H54 (cell line): ENCODE results near the gene TADA3.

Source experiments
- DNase-seq: peaks from one replicate; pipeline ENCODE4 v3.0.0; 2011; ENCODE audit warnings: low spot score, mixed read lengths; ENCODE audit not compliant: insufficient read length
- FAIRE-seq: peaks from 3 replicates; lab custom pipeline; 2011; peaks lifted over from hg19 to GRCh38; lab: Jason Lieb, UNC
- POLR2A ChIP-seq: IDR thresholded peaks from 2 replicates; pipeline ENCODE4 v1.6.1; 2011; ENCODE audit warnings: low read depth, mild to moderate bottlenecking, low read length

The TADA3 gene, protein sequence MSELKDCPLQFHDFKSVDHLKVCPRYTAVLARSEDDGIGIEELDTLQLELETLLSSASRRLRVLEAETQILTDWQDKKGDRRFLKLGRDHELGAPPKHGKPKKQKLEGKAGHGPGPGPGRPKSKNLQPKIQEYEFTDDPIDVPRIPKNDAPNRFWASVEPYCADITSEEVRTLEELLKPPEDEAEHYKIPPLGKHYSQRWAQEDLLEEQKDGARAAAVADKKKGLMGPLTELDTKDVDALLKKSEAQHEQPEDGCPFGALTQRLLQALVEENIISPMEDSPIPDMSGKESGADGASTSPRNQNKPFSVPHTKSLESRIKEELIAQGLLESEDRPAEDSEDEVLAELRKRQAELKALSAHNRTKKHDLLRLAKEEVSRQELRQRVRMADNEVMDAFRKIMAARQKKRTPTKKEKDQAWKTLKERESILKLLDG

DNA sequence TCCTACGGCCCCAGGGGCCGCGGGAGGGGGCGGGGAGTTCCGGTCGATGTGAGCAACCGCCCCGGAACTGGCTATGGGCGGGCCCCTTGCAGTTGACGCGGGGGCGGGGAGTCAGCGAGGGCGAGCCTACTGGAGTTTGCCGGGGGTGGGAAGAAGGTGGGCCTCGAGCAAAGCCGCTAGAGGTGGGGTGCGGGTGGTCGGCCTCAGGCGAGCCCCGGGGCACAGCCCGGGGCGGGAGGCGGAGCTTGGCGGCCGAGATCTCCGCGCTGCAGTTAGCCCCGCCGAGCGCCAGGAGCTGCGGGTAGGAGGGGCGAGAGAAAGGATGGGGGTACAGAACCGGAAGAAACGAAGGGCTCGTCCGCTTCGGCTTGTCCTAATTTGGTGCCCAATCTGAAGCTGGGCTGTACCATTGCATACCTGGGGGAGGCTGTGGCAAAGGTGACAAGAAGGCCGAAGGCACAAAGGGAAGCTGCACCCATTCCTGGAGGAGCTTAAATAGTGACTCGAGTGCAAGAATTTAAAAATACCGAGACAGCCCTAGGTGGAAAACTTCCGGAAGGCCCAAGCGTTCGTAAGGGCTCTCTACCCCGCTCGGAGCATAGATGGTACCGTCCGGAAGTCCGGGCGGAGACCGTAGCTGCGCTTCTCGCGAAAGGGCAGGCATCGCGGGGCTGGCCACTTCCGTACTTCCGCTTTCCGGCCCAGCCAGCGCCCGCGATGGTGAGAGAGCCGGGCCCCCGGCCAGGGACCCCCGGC lies at the start of gene TADA3, which contains the start of gene ARPC4:
Gene TADA3 (minus strand): TSS at position 69 of the 756 bp plus-strand sequence. CDS start 1,007 bp downstream, outside the sequence.
Gene ARPC4 (plus strand): TSS at position 678 of the 756 bp plus-strand sequence. CDS start 40 bp downstream, at position 718.
- DNase-seq (peak; percentile 86), FAIRE-seq (peak; percentile 20)
- TF ChIP-seq POLR2A: peak; percentile 47; the same call in 1 of the 2 replicates

DNA sequence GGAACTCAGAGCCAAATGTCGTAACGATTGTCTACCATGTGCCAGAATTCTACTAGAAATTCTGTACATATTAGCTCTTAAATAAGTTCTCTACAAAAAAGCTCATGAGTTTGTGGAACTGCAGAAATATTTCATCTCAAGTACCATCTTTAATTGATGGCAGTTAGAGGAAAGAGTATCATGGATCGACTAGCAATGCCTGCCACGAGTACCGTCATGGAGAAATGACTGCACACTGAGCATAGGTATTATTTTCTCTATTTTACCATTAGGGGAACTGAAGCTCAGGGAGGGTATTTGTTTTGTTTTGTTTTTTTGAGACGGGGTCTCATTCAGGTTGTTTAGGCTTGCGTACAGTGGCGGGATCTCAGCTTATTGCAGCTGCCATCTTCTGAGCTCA lies 48.7 kb upstream of the TADA3 start:
- no peak for DNase-seq
- no peak for FAIRE-seq
- TF ChIP-seq POLR2A: no peak

DNA sequence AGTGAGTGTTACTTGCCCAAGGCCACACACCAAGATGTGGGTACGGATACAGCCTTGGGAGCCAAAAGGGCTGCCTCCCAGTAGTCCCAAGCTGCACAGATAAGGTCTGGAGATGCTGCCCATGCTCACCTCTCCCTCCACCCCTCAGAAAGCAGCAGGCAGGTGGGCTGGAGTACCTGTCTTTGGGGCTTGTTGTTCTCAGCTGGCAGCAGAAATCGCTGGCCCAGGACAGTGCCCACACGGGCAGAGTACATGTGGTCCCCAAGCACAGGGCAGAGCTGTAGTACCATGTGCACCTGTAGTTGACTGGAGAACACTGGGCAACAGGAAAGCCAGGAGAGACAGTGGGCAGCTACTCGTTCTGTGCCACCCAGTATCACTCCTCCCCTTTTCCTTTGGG lies 46.6 kb upstream of the TADA3 start:
- no peak for DNase-seq
- FAIRE-seq: no peak
- no peak for TF ChIP-seq POLR2A

DNA sequence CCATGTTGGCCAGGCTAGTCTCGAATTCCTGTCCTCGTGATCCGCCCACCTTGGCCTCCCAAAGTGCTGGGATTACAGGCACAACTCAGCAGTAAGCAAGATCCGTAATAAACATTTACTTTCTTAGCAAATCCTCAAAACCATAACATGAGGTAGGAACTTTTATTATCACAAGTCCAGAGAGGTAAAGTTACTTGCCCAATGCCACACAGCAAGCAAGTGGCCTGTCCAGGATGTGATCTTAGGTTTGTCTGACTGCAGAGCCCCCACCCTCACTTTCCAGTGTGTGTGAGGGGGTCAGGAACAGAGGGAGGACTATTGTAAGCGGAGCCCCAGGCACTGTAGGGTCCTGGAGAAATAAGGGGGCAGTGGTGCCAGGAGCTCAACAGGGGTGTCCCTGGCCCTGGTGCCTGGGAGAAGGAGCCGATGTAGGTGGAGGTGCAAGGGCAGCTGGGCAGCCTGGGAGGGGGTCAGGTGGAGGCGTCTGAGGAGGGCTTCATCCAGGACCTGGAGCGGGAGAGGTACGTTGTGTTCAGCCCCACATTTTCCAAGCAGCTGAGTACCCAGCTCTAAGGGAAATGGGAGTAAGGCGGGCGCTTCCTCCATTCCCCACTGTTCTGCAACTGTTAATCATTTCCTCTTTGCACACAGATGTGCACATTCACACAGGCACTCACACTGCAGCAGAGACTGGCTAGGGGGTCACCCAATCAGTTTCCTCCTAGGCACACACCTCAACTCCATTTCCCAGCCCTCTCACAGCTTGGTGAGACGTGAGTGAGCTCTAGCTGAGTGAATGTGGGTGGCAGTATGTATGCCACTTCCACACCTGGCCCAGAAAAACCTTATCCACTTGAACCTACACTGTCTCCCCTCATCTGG lies 45.7 kb upstream of the TADA3 start:
- FAIRE-seq: no peak
- DNase-seq: no peak
- TF ChIP-seq POLR2A: no peak

DNA sequence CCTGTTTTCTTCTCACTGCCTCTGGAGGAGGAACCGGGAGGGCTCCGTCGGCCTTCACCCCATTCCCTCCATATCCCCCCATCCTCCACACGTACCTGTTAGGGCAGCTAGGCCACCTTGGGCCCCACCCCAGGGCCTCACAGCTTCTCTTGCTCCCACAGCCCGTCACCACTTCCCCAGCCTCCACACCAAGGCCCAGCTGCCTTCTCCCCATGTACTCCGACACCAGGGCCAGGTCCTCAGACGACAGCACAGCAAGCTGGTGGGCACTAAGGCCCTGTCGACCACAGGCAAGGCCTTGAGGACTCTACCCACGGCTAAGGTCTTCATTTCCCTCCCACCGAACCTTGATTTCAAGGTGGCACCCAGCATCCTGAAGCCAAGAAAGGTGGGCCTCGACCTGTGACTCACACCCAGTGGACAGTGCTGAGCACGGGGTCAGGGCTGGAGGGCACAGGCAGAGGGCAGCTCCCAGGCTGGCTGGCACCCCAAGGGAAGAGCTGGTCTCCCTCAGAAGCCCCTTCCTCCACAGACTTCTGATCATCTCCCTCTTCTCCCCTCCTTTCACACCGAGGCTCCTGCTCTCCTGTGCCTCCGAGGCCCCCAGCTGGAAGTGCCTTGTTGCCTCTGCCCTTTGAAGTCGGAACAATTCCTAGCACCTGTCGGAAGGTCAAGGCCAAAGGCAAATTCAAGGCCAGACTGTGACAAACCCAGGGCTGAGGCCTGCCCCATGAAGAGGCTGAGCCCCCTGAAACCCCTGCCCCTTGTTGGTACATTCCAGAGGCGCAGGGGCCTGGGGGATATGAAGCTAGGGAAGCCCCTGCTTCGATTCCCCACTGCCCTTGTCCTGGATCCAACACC lies 42.5 kb upstream of the TADA3 start:
- DNase-seq (no peak), FAIRE-seq (no peak)
- TF ChIP-seq POLR2A: no peak

DNA sequence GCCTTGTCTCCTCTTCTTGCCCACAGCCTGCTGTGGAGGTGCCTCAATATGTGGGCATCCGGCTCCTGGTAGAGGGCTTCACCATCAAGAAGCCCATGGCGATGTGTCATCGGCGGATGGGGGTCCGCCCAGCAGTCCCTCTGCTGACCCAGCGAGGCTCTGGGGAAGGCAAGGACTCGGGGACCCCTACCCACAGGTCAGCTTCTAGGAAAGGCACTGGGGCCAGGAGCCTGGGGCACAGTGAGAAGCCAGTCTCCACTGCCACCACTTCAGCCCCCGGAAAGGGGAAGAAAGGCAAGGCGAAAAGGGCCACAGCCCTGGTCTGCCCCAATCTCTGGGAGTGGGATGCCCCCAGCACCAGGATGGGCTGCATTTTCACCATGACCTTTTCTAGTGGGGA lies 40.8 kb upstream of the TADA3 start:
- FAIRE-seq (no peak), DNase-seq (no peak)
- no peak for TF ChIP-seq POLR2A

DNA sequence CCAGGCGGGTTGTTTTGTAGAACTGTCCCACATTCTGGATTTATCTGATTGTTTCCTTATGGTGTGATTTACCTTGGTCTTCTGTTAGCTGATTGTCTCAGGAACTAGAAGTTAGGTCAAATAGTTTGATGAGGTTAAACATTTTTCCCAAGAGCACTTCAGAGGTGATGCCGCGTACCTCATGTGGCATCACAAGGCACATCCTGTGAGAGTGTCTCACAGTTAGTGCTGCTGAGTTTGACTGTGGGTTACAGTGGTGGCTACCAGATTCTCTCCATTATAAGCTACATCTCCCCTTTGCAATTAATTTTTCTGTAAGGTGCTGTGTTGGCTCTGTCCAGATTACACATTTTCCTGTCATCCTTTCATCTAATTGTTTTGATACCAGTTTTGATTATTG lies 39.0 kb upstream of the TADA3 start:
- no peak for DNase-seq
- FAIRE-seq: no peak
- no peak for TF ChIP-seq POLR2A

- no peak for DNase-seq
- TF ChIP-seq POLR2A: no peak
- FAIRE-seq: no peak
Measured at GRCh38 chr3:9828801-9829755, 36.8 kb upstream of the TADA3 start.

DNA sequence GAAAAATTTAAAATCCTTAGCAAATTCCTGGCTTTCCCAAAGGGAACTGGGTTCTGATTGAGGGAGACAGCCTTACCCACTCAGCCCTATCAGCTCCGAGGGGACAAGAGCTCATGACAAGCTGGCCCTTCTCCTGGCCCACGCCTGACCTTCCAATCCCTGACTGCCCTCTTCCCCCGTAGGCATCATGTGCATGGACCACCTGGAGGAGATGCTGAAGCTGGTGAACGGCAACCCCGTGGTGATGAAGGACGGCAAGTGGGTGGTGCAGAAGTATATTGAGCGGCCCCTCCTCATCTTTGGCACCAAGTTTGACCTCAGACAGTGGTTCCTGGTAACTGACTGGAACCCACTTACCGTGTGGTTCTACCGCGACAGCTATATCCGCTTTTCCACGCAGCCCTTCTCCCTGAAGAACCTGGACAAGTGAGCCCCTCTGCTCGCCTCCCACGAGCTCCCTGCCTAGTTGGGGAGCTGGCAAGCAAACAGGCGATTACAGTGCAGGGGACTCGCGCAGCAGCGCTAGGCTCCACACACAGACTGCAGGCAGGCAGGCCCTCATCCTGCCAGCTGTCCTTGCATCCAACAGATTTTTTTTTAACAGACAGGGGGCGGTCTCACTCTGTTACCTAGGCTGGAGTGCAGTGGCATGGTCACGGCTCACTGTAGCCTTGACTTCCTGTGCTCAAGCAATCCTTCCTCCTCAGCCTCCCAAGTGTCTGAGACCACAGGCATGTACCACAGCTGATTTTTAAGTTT lies 34.7 kb upstream of the TADA3 start:
- no peak for TF ChIP-seq POLR2A
- FAIRE-seq: no peak
- no peak for DNase-seq

DNA sequence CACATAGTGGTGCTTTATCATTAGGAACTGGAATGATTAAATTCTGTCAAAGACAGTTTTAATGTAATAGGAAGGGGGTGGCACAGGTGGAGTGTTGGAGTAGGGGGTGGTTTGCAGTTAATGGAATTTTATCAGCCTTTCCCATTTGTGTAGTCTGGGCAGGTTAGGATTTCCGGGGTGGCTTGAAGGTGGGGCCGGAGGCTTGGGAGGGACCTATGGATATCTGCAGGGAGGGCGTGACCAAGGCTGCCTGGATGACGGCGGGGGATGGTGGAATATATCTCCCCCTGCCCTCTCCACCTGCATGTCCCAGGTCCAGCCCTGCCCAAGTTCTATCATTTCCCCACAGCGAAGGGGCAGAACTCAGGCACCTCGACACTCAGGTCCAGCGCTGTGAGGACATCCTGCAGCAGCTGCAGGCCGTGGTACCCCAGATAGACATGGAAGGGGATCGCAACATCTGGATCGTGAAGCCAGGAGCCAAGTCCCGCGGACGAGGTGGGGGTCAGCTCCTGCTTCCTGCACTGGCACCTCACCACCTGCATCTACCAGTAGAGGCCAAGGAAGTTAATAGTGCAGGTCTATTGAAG lies 33.3 kb upstream of the TADA3 start:
- no peak for TF ChIP-seq POLR2A
- FAIRE-seq (no peak), DNase-seq (no peak)

GRCh38 chr3:9820946-9821345 lies 28.7 kb upstream of the TADA3 start:
- TF ChIP-seq POLR2A: no peak
- DNase-seq (no peak), FAIRE-seq (no peak)
